Upper lobe of right lung (tissue), 1 donor: ENCODE results near the gene PDCD4. TPM values are rescaled to one million over a fixed set of nuclear protein-coding genes. Genes with fewer than 3 reads are reported as not detected.

ENCODE experiments used
- ATAC-seq: fragments of 200-7000 bp; cut with Tn5 transposase; one replicate; pipeline ENCODE4 v1.9.1; 2020; ENCODE audit warnings: mild to moderate bottlenecking, moderate library complexity
- DNase-seq: peaks from one replicate; pipeline ENCODE4 v3.0.0-alpha.2; 2020
- H3K27ac ChIP-seq: fragments of 200-600 bp; one replicate; pipeline ENCODE4 v1.8.0; 2022
- H3K27me3 ChIP-seq: fragments of 200-600 bp; one replicate; pipeline ENCODE4 v1.8.0; 2022; ENCODE audit warnings: mild to moderate bottlenecking
- H3K36me3 ChIP-seq: fragments of 200-600 bp; one replicate; pipeline ENCODE4 v1.8.0; 2022
- H3K4me1 ChIP-seq: fragments of 200-600 bp; one replicate; pipeline ENCODE4 v1.8.0; 2022
- H3K4me3 ChIP-seq: fragments of 200-600 bp; one replicate; pipeline ENCODE4 v1.8.0; 2022; ENCODE audit warnings: mild to moderate bottlenecking
- H3K9me3 ChIP-seq: fragments of 200-600 bp; one replicate; pipeline ENCODE4 v1.8.0; 2022
- CTCF ChIP-seq: fragments of 200-600 bp; IDR thresholded peaks from one replicate; pipeline ENCODE4 v1.8.0; 2022; ENCODE audit warnings: antibody characterized with exemption
- intact Hi-C: fragments of 100-400 bp; cut with DNase I; formaldehyde crosslinking; loops from one replicate; pipeline ENCODE4 v1.11.0; 2022
- long read RNA-seq: library from polyadenylated mRNA; unstranded; transcript quantifications from one replicate; pipeline ENCODE4 v2.0.0, GENCODE V29; 2021
- total RNA-seq: library from RNA; stranded (reverse); fragmentation: NEBNext Ultra II Directional; extraction: Animal tissue kit (Norgen Biotek cat#: 25700); gene quantifications from one replicate; pipeline ENCODE4 v1.2.1, GENCODE V29; 2021
- donor health status: DM: no; HTN: yes; CAD: no; lungs with severe emphysema.

Gene PDCD4
- 48.6 TPM for total RNA-seq
- long read RNA-seq, transcript PDCD4-201 (12 exons, 3,602 nt): major isoform, 44 of 58 reads
- long read RNA-seq, partial matches to known transcripts: 1 of 58 reads
- long read RNA-seq, other reads (novel, unspliced or antisense): 12 of 58 reads

- H3K36me3 ChIP-seq: no peaks in the 10 kb centered on the region
- no peaks in the 10 kb centered on the region for H3K27me3 ChIP-seq
- peak; percentile 99 for DNase-seq
- H3K4me3 ChIP-seq: peak within 1 kb of the TSS; percentile 89
- peak within 1 kb of the TSS; percentile 94 for H3K27ac ChIP-seq
- intact Hi-C loops: no loop called here
- ATAC-seq: peak; percentile 97
- H3K9me3 ChIP-seq: no peaks in the 10 kb centered on the region
- TF ChIP-seq CTCF: no peak
- H3K4me1 ChIP-seq: peaks cover 29% of the 10 kb centered on the region
Measured at GRCh38 chr10:110871298-110872084, at the start of gene PDCD4. PDCD4 (plus strand) TSS chr10:110871928; CDS start chr10:110876028, 4,100 bp downstream.

GRCh38 chr10:110822035-110822711 lies 49.6 kb upstream of the PDCD4 start:
- no peak for ATAC-seq
- no peaks in the 10 kb centered on the region for H3K27me3 ChIP-seq
- no peak overlapping the region for H3K4me3 ChIP-seq
- no peak for TF ChIP-seq CTCF
- no peaks in the 10 kb centered on the region for H3K36me3 ChIP-seq
- intact Hi-C loops: no loop called here
- H3K9me3 ChIP-seq: no peaks in the 10 kb centered on the region
- peak overlapping the region; percentile 18 for H3K27ac ChIP-seq
- peaks cover 35% of the 10 kb centered on the region for H3K4me1 ChIP-seq
- no peak for DNase-seq

GRCh38 chr10:110822712-110823311 lies 48.9 kb upstream of the PDCD4 start:
- Histone ChIP-seq H3K27me3 (no peaks in the 10 kb centered on the region), H3K27ac (peak overlapping the region; percentile 18), H3K36me3 (no peaks in the 10 kb centered on the region), H3K4me3 (no peak overlapping the region), H3K4me1 (peaks cover 35% of the 10 kb centered on the region), H3K9me3 (no peaks in the 10 kb centered on the region)
- no peak for DNase-seq
- intact Hi-C loops: no loop called here
- no peak for TF ChIP-seq CTCF
- no peak for ATAC-seq

GRCh38 chr10:110824152-110824441 lies 47.6 kb upstream of the PDCD4 start:
- Histone ChIP-seq H3K27me3 (no peaks in the 10 kb centered on the region), H3K36me3 (no peaks in the 10 kb centered on the region), H3K27ac (no peak overlapping the region), H3K9me3 (no peaks in the 10 kb centered on the region), H3K4me1 (peaks cover 29% of the 10 kb centered on the region), H3K4me3 (no peak overlapping the region)
- ATAC-seq: no peak
- no peak for DNase-seq
- no peak for TF ChIP-seq CTCF
- intact Hi-C loops: no loop called here

GRCh38 chr10:110824660-110825059 lies 47.1 kb upstream of the PDCD4 start:
- no peaks in the 10 kb centered on the region for H3K36me3 ChIP-seq
- no peak for TF ChIP-seq CTCF
- H3K4me1 ChIP-seq: peaks cover 29% of the 10 kb centered on the region
- no peaks in the 10 kb centered on the region for H3K9me3 ChIP-seq
- ATAC-seq (no peak), DNase-seq (no peak)
- H3K27ac ChIP-seq: no peak overlapping the region
- intact Hi-C loops: no loop called here
- H3K4me3 ChIP-seq: no peak overlapping the region
- no peaks in the 10 kb centered on the region for H3K27me3 ChIP-seq
